T-cell (primary cell): ENCODE measurements around the gene PPM1G. TPM values are rescaled to one million over a fixed set of nuclear protein-coding genes. Genes with fewer than 3 reads are reported as not detected.
A peak's percentile ranks its signal among the peaks of the same experiment; 100 is the strongest.

Experiments
- ATAC-seq, 4 experiments: fragments of 200-7000 bp in 3 of 4; fragments of 150-1000 bp in 1 of 4; cut with Tn5 transposase; replicated peaks in 1 of 4; 1 replicate in 3 of 4; 2 replicates in 1 of 4; pipeline ENCODE4 v1.10.0; 2021; ENCODE audit warnings: moderate library complexity in 3 of 4, mild to moderate bottlenecking in 2 of 4, moderate number of reproducible peaks in 1 of 4
- CTCF ChIA-PET, 2 donors: fragments of 300-600 bp; sonication (Branson Sonifier 250); formaldehyde crosslinking; loops; one replicate each; lab custom pipeline; 2022; ENCODE audit warnings: antibody characterized with exemption in 2 of 2; lab: Charles Lee
- POLR2A ChIA-PET, 2 donors: fragments of 300-600 bp; sonication (Branson Sonifier 250); formaldehyde crosslinking; loops; one replicate each; lab custom pipeline; 2022; ENCODE audit warnings: antibody characterized with exemption in 2 of 2; lab: Charles Lee
- DNase-seq, 35 experiments: peaks; one replicate each; pipeline versions ENCODE4 v3.0.0 to v3.0.0-alpha.2; 2013 to 2023
- H3K27ac ChIP-seq: one replicate; pipeline ENCODE4 v1.5.1; 2013; ENCODE audit warnings: low read length
- H3K27me3 ChIP-seq, 2 experiments: replicated peaks in 1 of 2; 1 replicate in 1 of 2; 2 replicates in 1 of 2; pipeline versions ENCODE4 v1.6.1 to v1.7.0; 2013; ENCODE audit warnings: low read length in 1 of 2, mixed read lengths in 1 of 2; ENCODE audit not compliant: control insufficient read depth in 2 of 2, insufficient read depth in 2 of 2; ENCODE audit errors: extremely low read depth in 1 of 2
- H3K36me3 ChIP-seq, 2 donors: 1 replicate in 1 of 2; 2 replicates in 1 of 2; pipeline versions ENCODE4 v1.6.1 to v1.7.0; 2013; ENCODE audit warnings: low read length in 1 of 2; ENCODE audit not compliant: control insufficient read depth in 2 of 2, insufficient read depth in 1 of 2; ENCODE audit errors: extremely low read depth in 1 of 2
- H3K4me1 ChIP-seq, 2 experiments: 1 replicate in 1 of 2; 2 replicates in 1 of 2; pipeline versions ENCODE4 v1.6.1 to v1.7.0; 2013; ENCODE audit warnings: low read length in 2 of 2, mixed read lengths in 1 of 2; ENCODE audit not compliant: insufficient read depth in 2 of 2, control insufficient read depth in 1 of 2; ENCODE audit errors: extremely low read depth in 1 of 2
- H3K4me3 ChIP-seq, 2 donors: 1 replicate in 1 of 2; 2 replicates in 1 of 2; pipeline versions ENCODE4 v1.5.1 to v1.7.0; 2013; ENCODE audit warnings: mild to moderate bottlenecking in 2 of 2, low read length in 1 of 2, moderate library complexity in 1 of 2; ENCODE audit not compliant: control insufficient read depth in 1 of 2; ENCODE audit errors: extremely low read depth in 1 of 2
- H3K9me3 ChIP-seq: 2 replicates; pipeline ENCODE4 v1.7.0; 2013
- H3K27ac Mint-ChIP-seq, 2 donors: one replicate each; pipeline ENCODE4 v1.8.0; 2020 to 2021; ENCODE audit warnings: mild to moderate bottlenecking in 2 of 2, mixed read lengths in 2 of 2
- H3K27me3 Mint-ChIP-seq, 2 donors: one replicate each; pipeline ENCODE4 v1.8.0; 2021 to 2022; ENCODE audit warnings: mixed read lengths in 2 of 2
- H3K36me3 Mint-ChIP-seq: one replicate; pipeline ENCODE4 v1.8.0; 2021; ENCODE audit warnings: mixed read lengths
- H3K4me1 Mint-ChIP-seq, 3 donors: one replicate each; pipeline ENCODE4 v1.8.0; 2020 to 2022; ENCODE audit warnings: mixed read lengths in 3 of 3, mild to moderate bottlenecking in 1 of 3
- H3K4me3 Mint-ChIP-seq, 3 donors: one replicate each; pipeline ENCODE4 v1.8.0; 2020 to 2022; ENCODE audit warnings: mild to moderate bottlenecking in 3 of 3, mixed read lengths in 3 of 3, moderate library complexity in 3 of 3
- H3K9me3 Mint-ChIP-seq, 3 donors: one replicate each; pipeline ENCODE4 v1.8.0; 2020 to 2022; ENCODE audit warnings: mixed read lengths in 3 of 3
- WGBS: methylation state at CpG from one replicate; pipeline ENCODE4 v1.1.5; 2013; ENCODE audit warnings: missing lambda C conversion rate; ENCODE audit not compliant: insufficient coverage; 5-methylcytosine and 5-hydroxymethylcytosine counted together
- total RNA-seq, 35 experiments: library from RNA in 6 of 35; stranded (reverse) in 6 of 35; fragments of 120-200 nt in 1 of 35; gene quantifications; one replicate each; pipeline versions ENCODE4 v1.2.1 to v1.2.4 and lab custom pipeline; 2013 to 2026

The PPM1G gene
- total RNA-seq, 5 donors from 2014 or later (not counting 1 experiment from before 2014, with no cell fraction given) = 40.9 to 65.9 (median 62.4) TPM

DNA sequence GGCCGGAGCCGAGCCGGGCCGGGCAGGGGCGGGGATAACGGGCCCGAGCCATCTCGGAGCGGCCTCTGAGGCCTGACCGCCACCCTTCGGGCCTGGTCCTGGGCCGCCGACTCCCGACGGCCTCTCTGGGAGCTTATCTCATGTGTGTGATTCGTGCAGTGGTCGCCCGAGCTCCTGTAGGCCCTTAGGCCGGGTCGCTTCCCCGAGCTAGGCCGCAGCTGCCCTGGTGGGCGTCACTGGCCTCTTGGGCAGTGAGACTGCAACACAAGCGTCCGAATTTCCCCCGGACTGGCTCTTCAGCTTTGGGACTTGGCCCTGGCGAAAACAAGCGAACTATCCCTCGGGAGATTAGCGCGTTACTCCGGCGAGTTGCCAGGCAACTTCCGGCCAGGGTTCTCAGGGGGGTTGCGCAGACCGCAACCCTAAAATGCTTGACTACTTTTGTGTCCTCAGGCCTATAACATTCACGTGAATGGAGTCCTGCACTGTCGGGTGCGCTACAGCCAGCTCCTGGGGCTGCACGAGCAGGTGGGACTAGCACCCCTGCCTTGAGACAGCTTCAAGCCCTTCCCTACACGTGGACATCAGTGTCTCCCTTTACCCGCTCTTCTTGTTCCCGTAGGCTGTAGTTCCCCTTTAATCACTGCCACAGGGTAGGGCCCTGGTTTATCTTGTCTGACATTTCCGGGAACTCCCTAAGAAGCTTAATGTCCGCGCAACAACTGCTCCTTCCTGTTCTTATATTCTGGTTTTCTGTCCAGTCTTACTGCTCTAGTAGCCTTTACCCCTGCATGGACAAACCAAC lies 38.4 kb downstream of the PPM1G start:
- Histone ChIP-seq H3K27ac (peak overlapping the region; percentile 76), H3K4me3 (peak overlapping the region; percentile 93 to 94), H3K9me3 (no peaks in the 10 kb centered on the region), H3K27me3 (no peaks in the 10 kb centered on the region), H3K36me3 (peaks cover 12 to 66% of the 10 kb centered on the region in 2 donors), H3K4me1 (peaks cover 20 to 41% of the 10 kb centered on the region in 2 experiments)
- peak overlapping the region; percentile 90 to 97 (median 94) for H3K4me3 Mint-ChIP-seq
- CTCF ChIA-PET = interaction anchor here in 1 of 2 donors (0.8 kb wide), 1 partner anchor 39 kb away, joined by 3 read pairs; no protein-coding TSS in a partner anchor
- H3K4me1 Mint-ChIP-seq = peaks cover 47 to 55% (median 48%) of the 10 kb centered on the region in 3 donors
- whole genome bisulfite sequencing = under 1% methylated on average over 43 of the region's 46 CpGs
- H3K27me3 Mint-ChIP-seq = no peaks in the 10 kb centered on the region
- H3K36me3 Mint-ChIP-seq = peaks cover 57% of the 10 kb centered on the region
- ATAC-seq (peak in 2 of 4 experiments; percentile 4 to 8), DNase-seq (peak in 9 of 35 experiments; percentile 7 to 56 (median 19))
- peak overlapping the region; percentile 90 to 95 for H3K27ac Mint-ChIP-seq
- no peaks in the 10 kb centered on the region for H3K9me3 Mint-ChIP-seq
- POLR2A ChIA-PET = interaction anchor here (0.6 to 0.9 kb wide), 4 partner anchors 16 to 258 kb away, joined by 3 to 6 read pairs (median 3); partner anchors contain the start of genes CCDC121 (in 1 of the 2) and GPN1 (in 1 of the 2)

- no peaks in the 10 kb centered on the region for H3K27me3 ChIP-seq
- H3K9me3 ChIP-seq = no peaks in the 10 kb centered on the region
- peak; percentile 92 to 94 (median 94) for ATAC-seq
- peaks cover 20 to 41% of the 10 kb centered on the region in 2 experiments for H3K4me1 ChIP-seq
- Mint-ChIP-seq H3K9me3 (no peaks in the 10 kb centered on the region), H3K4me3 (peak within 1 kb of the TSS; percentile 90 to 97 (median 94)), H3K4me1 (peaks cover 46 to 55% (median 48%) of the 10 kb centered on the region in 3 donors), H3K27ac (peak within 1 kb of the TSS; percentile 95 to 99), H3K36me3 (peaks cover 51% of the 10 kb centered on the region), H3K27me3 (no peaks in the 10 kb centered on the region)
- H3K4me3 ChIP-seq = peak within 1 kb of the TSS; percentile 93 to 94
- CTCF ChIA-PET = interaction anchor here (0.6 to 1.4 kb wide), 5 partner anchors 10 to 67 kb away, joined by 3 to 5 read pairs (median 3); partner anchors contain the start of gene ZNF513 (in 1 of the 2)
- POLR2A ChIA-PET = interaction anchor here (0.5 to 0.9 kb wide), 4 partner anchors 19 to 225 kb away, joined by 3 to 6 read pairs (median 4); no protein-coding TSS in a partner anchor
- H3K27ac ChIP-seq = peak within 1 kb of the TSS; percentile 76
- H3K36me3 ChIP-seq = peaks cover 4 to 65% of the 10 kb centered on the region in 2 donors
- under 1% methylated on average over 85 of the region's 85 CpGs for WGBS
- peak; percentile 98 to 100 (median 99) for DNase-seq
These were observed 39.2 kb downstream of the PPM1G start, which contains the start of the genes EIF2B4 and SNX17 for GRCh38 chr2:27370026-27370815. EIF2B4 (minus strand) TSS chr2:27370338; CDS start chr2:27370314, 24 bp downstream. SNX17 (plus strand) TSS chr2:27370616; CDS start chr2:27370744, 128 bp downstream.

DNA sequence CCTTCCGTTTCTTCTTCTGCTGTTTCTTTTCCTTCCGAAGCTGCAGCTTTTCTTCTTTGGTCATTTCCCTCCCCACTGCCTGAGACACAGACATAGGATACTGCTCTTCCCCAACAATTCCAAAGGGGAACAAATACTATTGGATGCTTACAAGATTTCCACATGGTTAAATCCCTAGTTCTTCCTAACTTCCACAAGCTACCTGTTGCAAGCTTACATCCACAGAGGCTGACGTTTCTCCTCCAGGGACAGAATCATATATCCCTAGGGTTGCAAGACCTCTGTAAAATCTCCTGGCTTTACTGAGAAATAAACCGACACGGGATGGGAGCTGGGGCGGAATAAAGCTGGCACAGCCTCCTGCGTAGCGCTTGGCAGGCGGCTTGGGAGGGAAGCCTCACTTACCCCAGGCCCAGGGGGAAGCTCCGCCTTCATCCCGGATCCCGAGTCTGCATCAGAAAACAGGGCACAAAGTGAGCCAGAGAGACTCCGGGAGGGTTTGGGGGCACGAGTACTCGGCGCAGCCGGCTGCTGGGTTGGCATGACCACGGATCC lies 39.8 kb downstream of the PPM1G start:
- Mint-ChIP-seq H3K4me3 (peak overlapping the region; percentile 90 to 97 (median 94)), H3K36me3 (peaks cover 49% of the 10 kb centered on the region), H3K27ac (peak overlapping the region; percentile 93 to 99), H3K4me1 (peaks cover 45 to 51% (median 48%) of the 10 kb centered on the region in 3 donors), H3K9me3 (no peaks in the 10 kb centered on the region), H3K27me3 (no peaks in the 10 kb centered on the region)
- Histone ChIP-seq H3K27ac (peak overlapping the region; percentile 72), H3K9me3 (no peaks in the 10 kb centered on the region), H3K4me3 (peak overlapping the region; percentile 93 to 94), H3K36me3 (peaks cover 4 to 63% of the 10 kb centered on the region in 2 donors), H3K4me1 (peaks cover 20 to 41% of the 10 kb centered on the region in 2 experiments), H3K27me3 (no peaks in the 10 kb centered on the region)
- DNase-seq = no peak
- POLR2A ChIA-PET = interaction anchor here (0.5 to 1.1 kb wide), 5 partner anchors 10 to 60 kb away, joined by 3 to 7 read pairs (median 4); no protein-coding TSS in a partner anchor
- CTCF ChIA-PET = interaction anchor here (0.5 to 1.4 kb wide), 8 partner anchors 9 to 335 kb away, joined by 3 to 8 read pairs (median 3); partner anchors contain the start of gene ZNF513 (in 1 of the 2)
- peak in 1 of 4 experiments; percentile 6 for ATAC-seq
- WGBS = under 1% methylated on average over 17 of the region's 18 CpGs

DNA sequence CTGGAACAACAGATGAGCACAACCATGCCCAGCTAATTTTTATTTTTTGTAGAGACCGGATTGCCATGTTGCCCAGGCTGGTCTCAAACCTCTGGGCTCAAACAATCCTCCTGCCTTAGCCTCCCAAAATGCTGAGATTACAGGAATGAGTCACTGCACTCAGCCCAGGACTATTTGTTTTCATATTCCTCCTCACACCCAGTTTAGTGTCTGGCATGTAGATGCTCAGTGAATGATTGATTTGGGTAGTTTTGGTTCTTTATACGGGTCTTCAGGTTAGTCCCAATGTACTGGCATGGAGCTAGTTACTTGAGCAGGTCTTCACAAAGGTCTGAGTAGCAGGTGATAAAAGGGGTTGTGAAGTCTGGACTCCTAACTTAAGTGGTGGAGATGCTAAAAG lies 45.5 kb downstream of the PPM1G start:
- CTCF ChIA-PET = no interaction called here

DNA sequence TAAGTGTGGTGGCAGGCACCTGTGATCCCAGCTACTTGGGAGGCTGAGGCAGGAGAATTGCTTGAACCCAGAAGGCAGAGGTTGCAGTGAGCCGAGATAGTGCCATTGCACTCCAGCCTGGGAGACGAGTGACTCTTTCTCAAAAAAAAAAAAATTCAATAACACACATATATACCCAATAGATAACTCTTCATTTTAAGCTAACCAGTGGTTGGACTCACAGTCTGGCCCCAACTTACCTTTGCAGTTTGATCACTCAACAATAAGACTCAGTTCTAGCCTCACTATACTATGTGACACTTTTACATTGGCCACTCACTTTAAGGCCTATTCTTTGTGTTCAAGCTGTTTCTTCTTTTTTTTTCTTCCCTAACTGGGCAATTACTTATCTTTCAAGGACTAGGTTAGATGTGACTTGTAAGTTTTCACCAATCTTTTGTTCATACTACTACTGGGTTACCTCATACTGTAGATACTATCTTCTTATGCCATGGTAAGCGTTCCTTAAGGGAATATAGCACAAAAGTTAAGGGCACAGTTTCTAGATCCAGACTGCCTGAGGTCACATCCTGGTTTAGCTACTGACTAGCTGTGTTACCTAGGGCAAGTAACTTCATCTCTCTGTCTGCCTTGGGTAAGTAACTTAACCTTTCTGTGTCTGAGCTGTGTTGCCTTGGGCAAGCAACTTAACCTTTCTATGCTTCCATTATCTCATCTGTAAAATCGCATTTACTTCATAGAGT lies 46.5 kb downstream of the PPM1G start:
- Mint-ChIP-seq H3K36me3 (peaks cover 25% of the 10 kb centered on the region), H3K9me3 (no peaks in the 10 kb centered on the region), H3K27ac (no peak overlapping the region), H3K4me3 (no peak overlapping the region), H3K4me1 (peaks cover 8 to 14% (median 11%) of the 10 kb centered on the region in 3 donors), H3K27me3 (no peaks in the 10 kb centered on the region)
- Histone ChIP-seq H3K4me1 (peaks cover 1 to 4% of the 10 kb centered on the region in 2 experiments), H3K9me3 (no peaks in the 10 kb centered on the region), H3K36me3 (peaks cover 2 to 40% of the 10 kb centered on the region in 2 donors), H3K27me3 (no peaks in the 10 kb centered on the region), H3K4me3 (no peak overlapping the region), H3K27ac (no peak overlapping the region)
- CTCF ChIA-PET = interaction anchor here in 1 of 2 donors (0.5 to 0.6 kb wide), 2 partner anchors 12 to 651 kb away, joined by 3 to 4 read pairs; no protein-coding TSS in a partner anchor
- WGBS = 100% methylated on average over 2 of the region's 4 CpGs
- DNase-seq = no peak
- POLR2A ChIA-PET = interaction anchor here in 1 of 2 donors (0.7 kb wide), 1 partner anchor 1802 kb away, joined by 3 read pairs; no protein-coding TSS in a partner anchor
- ATAC-seq = no peak

More for the DNA sequence above, 45.5 kb downstream of the PPM1G start:
- Histone ChIP-seq H3K27me3 (no peaks in the 10 kb centered on the region), H3K9me3 (no peaks in the 10 kb centered on the region), H3K36me3 (peaks cover 2 to 48% of the 10 kb centered on the region in 2 donors), H3K4me1 (peaks cover 2 to 6% of the 10 kb centered on the region in 2 experiments), H3K4me3 (no peak overlapping the region), H3K27ac (no peak overlapping the region)
- Mint-ChIP-seq H3K9me3 (no peaks in the 10 kb centered on the region), H3K36me3 (peaks cover 29% of the 10 kb centered on the region), H3K4me1 (peaks cover 7 to 14% (median 10%) of the 10 kb centered on the region in 3 donors), H3K27me3 (no peaks in the 10 kb centered on the region), H3K27ac (no peak overlapping the region), H3K4me3 (no peak overlapping the region)
- ATAC-seq (no peak), DNase-seq (no peak)
- WGBS = 100% methylated on average over 1 of the region's 2 CpGs
- POLR2A ChIA-PET = no interaction called here
